Suppressor macrophage (primary cell): ENCODE measurements around the gene PARP1.
A peak's percentile ranks its signal among the peaks of the same experiment; 100 is the strongest.

Experiments used
- DNase-seq, 4 experiments: peaks; one replicate each; pipeline ENCODE4 v3.0.0-alpha.2; 2020 to 2022

Gene PARP1

DNA sequence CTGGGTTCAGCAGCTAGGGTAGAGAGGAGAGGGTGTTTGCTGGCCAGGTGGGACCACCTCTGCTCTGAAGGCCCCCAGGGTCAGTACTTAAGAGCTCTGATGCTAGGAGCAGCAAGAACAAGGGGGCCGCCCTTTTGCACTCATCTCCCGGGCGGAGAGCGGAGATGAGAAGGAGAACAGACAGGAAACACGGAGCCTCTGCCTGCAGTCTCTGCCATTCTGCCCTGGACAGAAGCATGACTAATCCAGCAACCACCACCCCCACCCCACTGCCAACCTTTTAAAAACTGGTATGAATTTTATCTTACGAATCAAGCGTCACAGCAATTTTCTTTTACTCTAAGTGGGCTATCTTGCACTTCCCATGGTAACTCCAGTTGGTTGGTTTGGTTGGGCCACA, 34.5 kb downstream of the PARP1 start:
- no peak for DNase-seq

DNA sequence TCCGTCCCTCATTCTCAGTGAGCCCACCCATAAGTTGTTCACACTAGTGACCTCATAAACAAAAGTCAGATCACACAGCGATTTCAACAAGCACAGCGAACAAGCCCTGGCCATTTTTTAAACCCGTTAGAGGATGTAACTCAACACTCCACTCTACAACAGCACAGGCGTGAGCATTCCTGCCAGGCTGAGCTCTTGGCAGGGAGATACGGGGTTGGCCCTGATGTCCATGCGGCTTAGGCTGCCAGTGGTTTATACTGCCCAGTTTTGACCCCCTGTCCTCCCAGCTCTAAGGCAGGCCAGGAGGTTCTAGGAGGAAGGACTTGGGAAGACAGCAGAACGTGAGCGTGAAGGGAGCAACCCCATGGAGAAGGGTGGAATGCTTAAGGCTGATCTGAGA, 35.0 kb downstream of the PARP1 start:
- DNase-seq: no peak

DNA sequence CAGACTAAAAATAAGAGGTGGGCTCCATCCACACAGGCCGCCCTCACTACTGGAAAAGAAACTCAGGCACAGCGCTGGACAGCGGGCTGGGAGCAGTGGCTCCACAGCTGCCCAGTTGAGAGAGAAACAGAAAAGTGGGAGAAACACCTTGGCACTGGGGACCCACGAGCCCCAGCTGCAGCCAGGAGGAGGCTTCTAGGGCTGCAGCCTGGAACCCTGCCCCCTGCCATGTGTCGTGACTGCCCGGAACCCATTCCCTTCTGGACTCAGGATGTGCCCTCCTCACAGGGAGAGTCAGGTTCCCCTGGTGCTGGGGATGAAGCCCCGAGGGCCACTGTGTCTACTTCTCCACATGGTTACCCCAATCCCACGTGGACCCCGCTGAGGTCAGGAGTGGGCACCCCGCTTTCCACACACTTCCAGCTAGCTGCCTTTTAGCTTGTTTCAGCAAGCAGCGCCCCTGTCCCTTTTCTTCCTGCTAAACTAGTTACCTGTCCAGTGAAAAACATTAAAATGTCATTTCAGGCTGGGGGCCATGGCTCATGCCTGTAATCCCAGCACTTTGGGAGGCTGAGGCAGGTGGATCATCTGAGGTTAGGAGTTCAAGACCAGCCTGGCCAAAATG, 35.9 kb downstream of the PARP1 start:
- DNase-seq: no peak

DNA sequence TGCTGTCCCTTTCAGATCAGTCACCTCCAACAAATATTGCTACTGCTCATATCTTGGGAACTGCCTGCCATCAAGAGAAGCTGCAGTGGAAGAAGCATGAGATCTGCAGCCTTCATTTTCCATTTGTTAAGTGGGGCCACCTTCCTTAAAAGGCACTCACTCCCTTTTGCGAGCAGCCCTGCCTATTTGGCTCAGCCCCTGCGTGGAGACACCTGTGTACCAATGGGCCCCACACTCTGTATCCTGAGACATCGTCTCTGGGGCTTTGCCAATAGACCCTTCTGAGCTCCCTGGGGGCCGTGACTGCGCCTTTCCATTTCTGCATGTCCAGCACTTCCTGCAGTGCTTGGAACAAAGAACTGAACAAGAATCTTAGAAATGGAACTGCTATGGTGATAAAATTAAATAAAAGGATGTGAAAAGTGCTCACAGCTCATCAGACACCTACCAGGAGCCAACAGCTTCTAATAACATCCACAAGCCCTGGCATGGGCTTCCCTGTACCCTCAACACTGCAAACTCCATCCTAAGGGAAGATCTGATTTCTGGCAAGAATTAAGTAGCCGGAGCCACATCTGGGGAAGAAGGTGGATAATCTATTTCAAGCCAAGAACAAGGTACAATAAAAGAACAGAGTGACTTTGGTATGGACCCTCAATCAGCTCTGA, 36.7 kb downstream of the PARP1 start:
- DNase-seq: no peak

DNA sequence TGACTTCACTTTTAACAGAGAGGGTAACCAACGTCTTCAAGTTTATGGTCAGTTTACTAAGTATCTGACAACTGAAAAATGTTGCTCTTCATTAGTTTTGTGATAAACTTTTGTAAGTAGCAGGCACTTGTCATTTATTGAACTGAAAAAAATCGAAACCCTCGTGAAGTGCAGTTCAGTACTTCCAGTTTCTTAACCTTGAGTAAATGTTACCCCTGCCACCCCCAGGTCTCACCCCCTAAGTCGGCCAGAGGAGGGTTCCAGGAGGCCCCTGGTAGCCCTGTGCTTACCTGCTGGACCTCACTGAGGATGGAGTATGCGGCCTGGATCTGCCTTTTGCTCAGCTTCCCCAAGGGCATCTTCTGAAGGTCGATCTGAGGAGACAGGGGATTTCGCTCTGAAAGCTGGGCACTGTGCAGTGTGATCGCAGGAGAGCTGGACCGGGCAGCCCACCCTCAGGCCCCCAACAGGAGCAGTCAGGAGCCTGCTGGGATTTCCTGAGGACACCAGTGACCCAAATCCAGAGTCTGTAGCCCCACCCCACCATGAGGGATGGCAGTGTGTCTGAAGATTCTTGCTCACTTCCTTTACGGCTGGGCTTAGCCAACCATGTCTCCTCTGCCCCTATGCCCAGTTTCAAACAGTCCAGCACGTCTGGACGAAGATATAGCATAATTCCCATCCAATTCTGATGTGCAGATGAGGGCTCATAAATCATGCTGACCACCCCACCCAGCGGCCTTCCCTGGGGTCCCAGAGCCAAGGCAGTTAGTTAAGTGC, 37.6 kb downstream of the PARP1 start:
- DNase-seq: no peak

DNA sequence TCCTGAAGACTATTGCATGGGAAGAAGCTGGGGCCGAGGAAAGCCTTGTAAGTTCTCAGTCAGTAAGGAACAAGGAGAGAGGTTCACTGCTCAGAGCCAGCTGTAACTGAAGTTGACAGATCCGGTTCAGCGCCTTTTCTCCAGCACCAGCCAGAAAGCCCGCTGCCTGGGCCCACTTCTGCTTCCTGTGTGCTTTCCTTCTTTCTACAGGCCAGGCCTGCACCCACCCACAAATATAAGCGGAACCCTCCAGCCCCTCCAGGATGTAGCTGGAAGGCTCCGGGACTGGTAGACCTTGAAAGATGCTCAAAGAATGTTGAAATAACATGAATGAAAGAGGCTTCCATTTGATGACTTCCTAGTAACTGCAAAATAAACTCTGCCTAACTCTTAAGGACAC, 38.8 kb downstream of the PARP1 start:
- no peak for DNase-seq

DNA sequence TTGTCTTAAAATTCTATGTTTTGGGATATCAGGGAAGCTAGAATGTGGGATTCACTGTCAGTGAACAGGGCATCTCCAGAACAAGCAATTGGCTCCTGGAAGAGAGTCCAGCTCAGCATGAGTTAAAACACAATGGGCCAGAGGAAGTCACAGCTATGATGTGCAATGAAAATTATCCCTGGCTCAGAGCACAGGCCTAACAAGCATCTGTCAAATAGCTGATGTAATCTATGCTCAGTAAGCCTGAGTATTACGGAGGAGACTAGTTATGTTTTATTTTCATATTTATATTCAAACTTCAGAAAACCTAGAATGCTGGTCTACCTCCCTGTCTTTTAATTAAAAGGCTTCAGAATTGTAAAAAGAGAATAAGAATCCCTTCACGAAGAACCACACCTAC, 41.6 kb downstream of the PARP1 start:
- no peak for DNase-seq

DNA sequence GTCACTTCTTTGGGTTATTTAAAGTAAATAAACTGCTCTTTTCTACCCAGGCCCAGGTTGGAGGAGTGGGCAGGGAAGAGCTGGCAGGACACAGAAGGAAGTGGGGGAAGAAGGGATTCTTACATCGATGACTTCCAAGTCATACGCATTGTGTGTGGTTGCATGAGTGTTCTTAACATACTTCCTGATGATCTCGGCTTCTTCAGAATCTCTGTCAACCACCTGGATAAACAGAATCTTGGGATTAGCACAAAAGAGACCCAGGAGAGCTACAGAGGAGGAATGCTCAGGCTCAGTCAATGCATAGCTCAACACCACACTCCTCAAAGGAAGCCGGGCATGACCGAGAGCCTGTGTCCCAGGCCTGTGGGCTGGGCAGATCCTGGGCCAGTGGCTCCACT, 42.1 kb downstream of the PARP1 start:
- DNase-seq: peak in 3 of 4 experiments; percentile 14 to 36 (median 32)

DNA sequence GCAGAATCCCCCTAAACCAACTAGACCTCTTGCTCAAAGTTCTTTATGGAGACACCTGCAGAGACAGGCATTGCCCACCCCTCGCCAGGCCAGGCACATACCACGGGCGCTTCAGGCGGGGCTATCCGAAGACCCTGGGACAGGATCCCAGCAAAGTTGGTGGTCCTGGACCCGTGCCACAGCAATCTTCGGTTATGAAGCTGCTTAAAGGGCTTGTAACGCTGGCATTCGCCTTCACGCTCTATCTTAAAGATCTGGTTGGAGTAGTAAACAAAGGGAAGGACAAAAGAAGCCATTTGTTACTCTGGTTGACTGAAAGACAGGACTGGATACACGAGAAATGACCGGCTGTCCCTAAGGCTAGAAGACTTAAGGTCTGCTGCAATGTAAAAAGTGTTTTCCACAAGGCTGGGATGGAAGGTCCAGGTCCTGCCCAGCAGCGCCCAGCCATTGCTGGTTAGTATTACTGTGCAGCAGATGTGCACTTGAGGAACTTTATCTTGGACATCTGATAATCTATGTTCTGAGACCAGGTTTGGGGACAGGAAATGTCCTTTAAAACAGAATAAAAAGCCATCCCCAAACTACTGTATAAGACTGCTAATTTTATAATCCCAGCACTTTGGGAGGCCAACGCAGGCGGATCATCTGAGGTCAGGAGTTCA, 42.9 kb downstream of the PARP1 start:
- no peak for DNase-seq

DNA sequence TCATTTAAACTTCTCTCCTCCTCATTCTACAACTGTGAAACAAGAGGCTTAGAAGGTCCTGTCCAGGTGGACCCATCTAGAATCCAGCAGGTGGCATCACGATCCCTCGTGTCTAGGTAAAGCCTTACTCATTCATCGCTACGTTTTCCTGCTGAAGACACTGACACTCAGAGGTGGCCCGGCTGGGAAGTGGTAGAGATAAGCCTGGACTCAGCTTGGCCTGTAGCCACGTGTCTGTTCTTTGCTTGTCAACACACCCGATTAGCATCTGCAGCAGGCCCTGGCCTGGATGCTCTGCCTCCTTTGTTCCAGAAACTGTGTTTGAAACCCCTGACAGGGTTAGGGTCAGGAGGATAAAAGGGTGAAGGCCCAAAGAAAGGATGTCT, 43.4 kb downstream of the PARP1 start:
- DNase-seq: no peak

DNA sequence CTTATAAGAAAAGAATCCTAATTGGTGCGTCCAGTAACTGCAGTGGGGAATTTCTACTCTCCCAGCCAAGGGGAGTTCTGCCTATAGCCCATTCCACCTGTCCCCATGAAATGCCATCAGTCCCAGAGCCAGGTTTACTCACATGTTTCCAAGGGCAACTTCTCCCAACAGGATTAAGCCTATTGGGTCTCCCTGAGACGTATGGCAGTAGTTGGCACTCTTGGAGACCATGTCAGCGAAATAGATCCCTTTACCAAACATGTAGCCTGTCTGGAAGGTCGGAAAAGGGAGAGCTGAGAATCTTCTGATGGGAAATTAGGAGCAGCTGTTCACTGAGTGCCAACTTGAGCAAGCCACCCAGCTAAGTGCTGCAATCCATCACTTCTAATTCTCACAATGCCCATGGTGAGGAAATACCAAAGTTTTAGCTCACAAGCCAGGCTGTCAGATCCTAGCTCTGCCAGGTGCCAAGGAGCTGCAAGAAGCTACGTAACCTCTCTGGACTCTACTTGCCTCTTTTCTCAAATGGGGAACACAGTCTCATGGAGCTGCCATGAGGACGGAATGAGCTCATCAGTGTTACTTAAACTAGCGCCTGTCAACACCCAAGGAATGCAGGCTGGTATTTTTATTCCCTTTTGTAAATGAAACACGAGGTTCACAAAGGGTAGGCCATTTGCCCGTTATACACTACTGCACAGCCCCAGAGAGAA, 43.9 kb downstream of the PARP1 start:
- DNase-seq: peak in 1 of 4 experiments; percentile 10

DNA sequence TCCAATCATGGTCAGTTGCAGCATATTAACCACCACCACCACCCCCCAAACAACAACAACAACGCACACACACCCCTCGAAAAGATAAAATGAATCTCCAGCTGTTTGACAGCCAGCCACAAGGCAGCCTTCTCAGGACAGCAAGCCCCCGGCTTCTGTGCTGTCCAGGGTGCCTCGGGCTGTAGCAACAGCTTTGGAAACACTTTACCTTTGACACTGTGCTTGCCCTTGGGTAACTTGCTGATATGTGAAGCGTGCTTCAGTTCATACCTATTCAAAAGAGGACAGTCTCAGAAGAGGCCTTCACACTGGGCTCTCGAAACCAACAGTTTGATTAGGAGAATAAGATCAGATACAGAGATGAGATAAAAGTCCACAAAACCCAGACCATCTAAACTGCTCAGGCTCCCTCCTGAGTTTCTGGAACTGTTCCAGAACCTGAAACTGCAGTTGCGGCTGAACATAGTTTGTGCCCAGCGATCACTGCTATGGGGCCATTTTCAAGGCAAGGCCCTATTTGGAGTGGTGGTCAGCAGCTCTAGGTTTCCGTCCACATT, 44.9 kb downstream of the PARP1 start:
- no peak for DNase-seq

DNA sequence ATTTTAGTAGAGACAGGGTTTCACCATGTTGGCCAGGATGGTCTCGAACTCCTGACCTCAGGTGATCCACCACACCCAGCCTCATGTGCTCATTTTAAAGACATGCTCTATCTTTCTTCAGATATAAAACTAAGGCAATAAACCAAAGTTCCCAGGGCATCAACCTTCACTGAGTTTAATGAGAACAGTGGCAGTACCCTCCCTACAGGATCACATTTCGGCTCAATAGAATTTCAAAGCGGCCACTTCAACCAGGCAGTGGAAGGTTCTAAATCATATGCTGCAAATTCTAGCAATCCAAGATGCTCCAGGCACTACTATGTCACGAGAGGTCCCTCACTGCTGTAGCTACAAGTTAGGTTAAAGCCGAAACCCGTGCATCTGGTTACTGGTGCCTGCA, 45.5 kb downstream of the PARP1 start:
- no peak for DNase-seq

DNA sequence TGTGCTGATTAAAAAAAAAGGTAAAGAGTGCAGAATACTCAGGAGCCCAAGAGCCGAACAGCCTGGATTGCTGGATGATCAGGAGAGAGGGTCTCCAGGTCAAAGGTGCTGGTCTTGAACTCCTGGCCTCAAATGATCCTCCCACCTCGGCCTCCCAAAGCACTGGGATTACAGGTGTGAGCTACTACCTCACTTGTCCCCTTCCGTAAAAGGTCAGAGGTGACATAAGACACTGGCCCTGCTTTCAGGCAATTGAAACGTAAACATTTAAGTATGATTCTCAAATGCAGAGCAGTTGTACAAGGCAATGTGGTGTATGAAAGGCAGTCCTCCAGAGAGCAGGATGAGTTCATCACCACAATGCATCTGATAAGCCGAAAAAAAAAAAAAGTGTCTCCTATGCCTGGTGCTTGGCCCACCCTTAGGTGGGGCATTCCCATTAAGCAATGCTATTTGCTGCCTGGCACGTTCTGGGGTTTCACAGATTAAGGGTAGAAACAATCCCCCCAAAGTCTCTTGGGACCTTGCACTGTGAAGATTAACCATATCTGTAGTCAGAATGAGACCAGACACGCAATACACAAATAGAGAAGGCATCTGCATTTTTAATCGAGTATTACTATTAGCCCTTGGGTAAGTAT, 47.7 kb downstream of the PARP1 start:
- no peak for DNase-seq

DNA sequence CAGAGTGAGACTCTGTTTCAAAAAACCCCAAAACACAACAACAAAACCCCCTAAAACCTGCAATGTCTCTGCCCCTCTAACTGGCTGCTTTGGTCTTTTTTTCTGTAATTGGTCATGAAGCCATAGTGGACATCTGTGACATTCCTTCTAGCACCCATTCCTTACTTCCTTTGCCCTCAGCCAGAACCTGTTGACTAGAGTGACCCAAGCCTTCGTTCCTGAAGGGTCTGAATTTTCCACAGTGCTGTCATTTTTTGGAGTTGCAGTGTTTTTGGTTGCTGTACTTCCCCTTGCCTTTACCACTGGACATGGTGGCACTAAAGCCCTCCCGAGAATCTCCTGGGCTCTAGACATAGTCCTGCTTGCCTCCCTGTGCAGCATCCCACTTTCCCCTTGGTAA, 50.5 kb downstream of the PARP1 start:
- no peak for DNase-seq

DNA sequence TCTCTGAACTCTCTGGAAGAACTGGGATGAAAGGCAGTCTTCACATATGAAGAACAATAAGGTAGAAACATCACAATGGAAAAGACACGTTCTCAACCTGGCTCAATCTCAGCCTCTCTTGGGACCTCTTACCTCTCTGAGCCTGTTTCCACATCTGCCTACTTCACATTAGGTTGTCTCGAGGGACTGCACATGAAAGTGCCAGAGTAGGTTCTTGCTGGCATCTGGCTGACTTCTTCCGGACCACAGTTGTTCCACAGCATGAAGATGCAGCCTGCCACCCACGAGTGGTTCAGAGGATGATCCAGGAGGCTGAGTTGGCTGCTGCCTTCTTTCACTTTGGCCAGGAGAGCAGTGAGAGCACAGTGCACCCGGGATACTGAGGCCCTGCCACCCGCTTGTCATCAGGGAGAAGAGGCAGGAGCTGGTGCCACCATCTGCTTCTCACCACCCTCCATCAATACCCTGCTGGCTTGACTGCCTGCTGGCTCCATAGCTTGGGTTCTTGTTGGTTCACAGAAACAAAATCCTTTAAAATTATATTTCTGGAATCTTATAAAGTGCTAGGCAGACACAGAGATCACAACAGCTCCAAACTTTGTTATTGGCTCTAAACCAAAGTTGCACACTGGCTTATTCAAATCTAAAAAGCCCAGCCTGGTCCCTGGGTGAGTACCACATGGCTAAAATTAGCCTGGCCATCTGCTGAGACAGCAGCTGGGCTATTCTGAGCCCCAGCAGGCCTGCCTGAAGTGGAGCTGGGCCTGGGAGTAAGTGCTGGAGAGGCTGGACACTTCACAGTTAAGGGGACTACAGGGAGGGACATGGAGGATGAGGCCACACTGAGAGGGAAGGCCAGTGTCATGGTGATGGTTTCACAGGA, 52.0 kb downstream of the PARP1 start:
- DNase-seq: no peak

DNA sequence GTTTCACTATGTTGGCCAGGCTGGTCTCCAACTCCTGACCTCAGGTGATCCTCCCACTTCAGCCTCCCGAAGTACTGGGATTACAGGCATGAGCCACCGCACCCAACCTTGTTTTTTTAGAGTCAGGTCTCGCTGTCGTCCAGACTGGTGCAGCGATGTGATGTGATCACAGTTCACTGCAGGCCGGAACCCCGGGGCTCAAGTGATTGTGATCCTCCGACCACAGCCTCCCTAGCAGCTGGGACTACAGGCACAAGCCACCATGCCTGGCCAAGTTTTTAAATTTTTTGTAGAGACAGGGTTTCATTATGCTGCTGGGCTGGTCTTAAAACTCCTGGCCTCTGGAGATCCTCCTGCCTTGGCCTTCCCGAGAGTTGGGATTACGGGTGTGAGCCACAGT, 52.9 kb downstream of the PARP1 start:
- DNase-seq: no peak

DNA sequence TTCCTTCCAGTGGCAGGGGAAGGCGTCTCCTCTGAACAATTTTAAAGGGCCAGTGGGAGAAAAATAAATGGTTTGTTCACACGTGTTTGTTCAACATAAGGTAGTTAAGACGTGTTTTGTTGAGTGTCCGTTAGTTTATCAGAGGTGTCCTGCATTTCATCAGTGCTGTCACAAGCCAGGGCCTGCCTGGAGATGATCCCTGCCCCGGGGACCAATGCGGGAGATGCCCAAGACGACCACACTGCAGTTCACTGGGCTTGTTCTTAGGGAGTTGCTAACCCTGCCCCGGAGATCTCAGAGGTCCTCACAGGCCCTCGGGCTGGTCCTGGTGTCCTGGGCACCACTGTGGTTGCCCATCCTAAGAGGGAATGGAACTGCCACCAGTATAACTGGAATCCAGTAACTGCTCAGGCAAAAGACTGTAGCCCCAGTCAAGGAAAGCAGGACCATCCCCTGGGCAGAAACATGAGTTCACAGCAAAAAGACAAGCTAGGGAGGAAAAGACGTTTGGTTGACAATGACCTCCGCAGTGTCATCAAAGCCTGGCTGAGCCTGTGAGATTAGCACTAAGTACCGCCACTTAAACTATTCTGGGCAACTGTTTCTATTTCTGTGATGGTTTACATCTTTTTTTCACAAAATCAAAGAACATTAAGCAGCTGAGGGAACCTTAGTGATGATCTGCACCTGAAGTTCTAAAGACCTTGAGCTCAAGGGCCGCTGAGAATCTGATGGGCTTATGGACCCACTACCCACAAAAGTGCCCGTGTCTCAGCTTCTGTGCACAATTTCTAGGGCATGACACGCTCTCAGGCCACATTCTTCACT, 54.0 kb downstream of the PARP1 start:
- no peak for DNase-seq

DNA sequence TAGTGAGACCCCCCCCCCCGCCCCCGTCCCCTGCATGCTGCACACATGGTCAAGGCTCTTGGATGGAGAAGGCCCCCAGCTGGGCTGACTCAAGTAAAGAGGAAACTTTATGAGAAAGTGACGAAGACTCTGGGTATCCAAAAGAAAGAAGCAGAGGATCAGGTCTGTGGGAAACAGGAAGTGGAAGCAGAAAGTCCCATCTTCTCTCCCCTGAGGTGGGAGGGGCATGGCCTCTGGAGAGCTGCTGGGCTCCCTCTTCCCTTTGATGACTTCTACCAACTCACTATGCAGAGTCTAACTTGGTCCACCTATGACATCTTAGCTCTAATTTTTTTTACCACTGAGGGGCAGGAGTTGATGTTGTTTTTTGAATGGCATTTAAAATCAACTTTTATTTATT, 56.2 kb downstream of the PARP1 start:
- DNase-seq: peak; percentile 47 to 76 (median 62)

DNA sequence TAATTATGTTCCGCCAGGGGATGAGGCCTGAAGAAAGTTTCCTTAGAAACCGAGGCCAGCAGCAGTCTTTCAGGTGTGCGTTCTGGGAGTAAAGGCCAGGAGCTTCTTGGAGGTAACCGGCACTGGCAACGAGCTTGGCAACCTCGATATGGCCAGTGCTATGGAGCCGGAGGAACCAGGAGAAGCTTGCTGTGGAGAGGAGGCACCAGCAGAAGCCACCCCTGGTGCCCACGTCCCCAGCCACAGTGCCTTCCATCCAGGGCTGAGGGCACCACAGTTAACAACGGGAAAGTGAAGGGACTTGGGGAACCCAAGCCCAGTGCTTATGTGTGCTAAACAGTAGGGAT, 57.4 kb downstream of the PARP1 start:
- DNase-seq: no peak
